ENCODE results near the gene TUBA4B. TPM values are rescaled to one million over a fixed set of nuclear protein-coding genes. Genes with fewer than 3 reads are reported as not detected.
"Not testable (repeated sequence)": the region's sequence is repeated elsewhere in the genome, so short reads cannot be mapped to it uniquely, and the experiment has no call there.

Gene TUBA4B
- total RNA-seq, 1 donor from 2014 or later = not detected

DNA sequence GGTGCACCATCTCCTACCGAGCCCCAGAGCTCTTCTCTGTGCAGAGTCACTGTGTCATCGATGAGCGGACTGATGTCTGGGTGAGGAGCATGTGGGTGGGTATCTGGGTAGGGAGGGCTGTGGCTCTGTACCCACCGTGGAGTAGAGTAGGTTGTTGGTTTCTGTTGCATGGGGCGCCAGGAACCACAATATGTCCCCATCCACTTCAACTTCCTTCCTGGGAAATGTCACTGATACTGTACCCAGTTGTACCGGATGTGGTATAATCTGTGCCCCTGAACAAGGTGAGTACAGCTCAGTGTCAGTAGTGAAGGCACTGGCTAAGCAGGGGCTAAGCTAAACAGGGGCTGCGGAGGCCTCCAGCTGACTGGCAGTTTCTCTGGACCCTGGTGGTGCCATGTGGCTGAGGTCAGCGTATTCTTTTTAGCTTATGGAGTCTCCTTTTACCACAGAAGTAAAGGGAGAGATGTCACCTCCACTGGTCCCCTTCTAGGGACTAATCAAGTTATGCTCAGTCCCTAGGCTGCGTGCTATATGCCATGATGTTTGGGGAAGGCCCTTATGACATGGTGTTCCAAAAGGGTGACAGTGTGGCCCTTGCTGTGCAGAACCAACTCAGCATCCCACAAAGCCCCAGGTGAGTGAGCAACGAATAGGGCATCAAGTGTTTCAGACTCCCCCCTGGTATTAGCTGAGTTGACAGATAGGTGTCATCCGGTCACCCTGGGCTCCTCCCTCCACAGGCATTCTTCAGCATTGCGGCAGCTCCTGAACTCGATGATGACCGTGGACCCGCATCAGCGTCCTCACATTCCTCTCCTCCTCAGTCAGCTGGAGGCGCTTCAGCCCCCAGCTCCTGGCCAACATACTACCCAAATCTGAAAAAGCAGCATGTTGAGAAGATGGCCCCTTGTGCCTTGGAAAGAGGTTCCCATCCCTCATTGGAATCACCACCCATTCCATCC is 5.1 kb upstream of the TUBA4B start:
- DNase-seq (ENCODE audit: low read depth in 2 of 2) = no peak

DNA sequence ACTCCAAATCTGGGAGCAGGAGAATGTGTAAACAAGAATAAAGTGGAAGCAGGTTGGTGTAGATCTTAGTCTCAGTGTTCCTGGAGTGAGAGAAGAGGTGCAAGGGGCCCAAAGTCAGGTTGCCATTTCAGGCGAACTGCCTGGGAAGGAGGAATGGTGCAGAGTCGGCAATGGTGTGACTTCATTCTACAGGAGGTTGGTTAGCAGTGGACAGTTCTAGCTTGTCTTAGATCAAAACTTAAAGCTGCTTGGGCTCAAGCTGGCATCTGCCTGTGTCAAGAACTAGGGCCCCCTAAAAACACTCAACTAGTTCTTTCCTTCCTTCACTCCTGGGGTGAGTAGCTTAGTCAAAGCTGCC is 4.2 kb upstream of the TUBA4B start:
- no peak for DNase-seq (ENCODE audit: low read depth in 2 of 2)

DNA sequence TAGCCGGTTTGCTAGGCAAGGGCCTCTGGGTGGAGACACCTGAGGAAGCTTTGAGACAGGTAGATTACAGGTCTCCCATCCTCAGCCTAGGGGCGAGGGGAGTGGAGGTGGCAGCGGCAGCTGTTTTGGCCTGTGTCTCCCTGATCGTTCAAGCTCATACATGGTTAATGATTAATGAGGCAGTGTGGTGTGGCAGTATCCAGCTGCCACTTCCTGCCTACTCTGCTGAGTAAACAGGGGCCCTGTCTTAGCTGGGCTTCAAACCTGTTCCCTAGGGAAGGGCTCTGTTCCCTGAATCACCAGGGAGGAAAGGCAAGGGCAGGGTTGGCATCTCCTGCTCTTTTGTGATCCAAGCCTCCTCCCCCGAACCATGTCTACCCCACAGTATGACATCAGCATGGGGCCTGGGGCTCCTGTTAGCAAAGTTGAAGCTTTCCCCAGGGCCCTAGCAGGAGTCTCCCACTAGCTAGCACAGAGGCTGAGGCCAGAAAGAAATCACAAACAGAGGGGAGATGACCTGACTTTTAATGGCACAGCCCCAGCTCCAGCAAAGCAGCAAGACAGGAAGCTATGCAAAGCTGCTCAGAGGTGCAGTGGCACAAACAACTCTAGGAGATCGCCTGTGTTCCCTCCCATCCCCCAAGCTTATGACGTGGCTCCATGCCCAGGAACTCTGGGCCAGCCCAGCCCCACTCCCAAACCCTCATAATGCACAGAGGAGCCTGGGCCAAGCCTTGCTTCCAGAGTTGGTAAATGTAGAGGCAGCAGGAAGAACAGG is 3.7 kb upstream of the TUBA4B start:
- DNase-seq (ENCODE audit: low read depth in 2 of 2) = peak; percentile 29 to 83

DNA sequence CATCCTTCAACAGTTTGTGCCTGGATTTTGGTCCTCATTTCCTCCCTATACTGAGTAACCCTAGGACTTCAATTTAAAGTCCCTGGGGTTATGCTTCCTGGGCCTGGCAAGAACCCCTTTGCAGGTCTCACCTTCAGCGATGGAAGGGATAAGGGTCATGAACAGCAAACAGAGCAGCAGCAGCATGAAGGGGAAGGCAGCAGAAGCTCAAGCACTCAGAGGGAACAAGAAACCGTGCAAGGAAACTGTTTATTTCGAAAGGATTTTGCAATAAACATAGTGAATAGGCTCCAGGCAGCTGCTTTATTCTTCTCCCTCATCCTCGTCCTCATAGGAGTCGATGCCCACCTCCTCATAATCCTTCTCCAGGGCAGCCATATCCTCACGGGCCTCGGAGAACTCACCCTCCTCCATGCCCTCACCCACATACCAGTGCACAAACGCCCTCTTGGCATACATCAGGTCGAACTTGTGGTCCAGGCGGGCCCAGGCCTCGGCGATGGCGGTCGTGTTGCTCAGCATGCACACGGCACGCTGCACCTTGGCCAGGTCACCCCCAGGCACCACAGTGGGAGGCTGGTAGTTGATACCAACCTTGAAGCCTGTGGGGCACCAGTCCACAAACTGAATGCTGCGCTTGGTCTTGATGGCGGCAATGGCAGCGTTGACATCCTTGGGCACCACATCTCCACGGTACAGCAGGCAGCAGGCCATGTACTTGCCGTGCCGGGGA is 2.8 kb upstream of the TUBA4B start:
- DNase-seq (ENCODE audit: low read depth in 2 of 2) = no peak

DNA sequence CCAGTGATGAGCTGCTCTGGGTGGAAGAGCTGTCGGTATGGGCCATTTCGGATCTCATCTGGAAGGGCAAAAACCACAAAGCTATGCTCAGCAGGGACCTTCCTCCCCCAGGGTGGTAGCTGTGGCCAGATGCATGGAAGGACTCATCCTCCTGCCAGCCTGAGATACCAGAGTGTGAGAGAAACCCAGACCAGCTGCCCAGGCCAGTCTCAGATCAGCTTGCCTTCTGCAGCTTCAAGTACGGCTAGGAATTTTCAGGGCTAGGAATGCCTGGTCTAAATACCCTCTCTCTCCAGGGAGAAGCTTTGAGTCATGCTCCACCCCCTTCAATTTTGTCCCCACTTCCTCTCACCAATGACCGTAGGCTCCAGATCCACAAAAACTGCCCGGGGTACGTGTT is 1.4 kb upstream of the TUBA4B start:
- no peak for DNase-seq (ENCODE audit: low read depth in 2 of 2)

DNA sequence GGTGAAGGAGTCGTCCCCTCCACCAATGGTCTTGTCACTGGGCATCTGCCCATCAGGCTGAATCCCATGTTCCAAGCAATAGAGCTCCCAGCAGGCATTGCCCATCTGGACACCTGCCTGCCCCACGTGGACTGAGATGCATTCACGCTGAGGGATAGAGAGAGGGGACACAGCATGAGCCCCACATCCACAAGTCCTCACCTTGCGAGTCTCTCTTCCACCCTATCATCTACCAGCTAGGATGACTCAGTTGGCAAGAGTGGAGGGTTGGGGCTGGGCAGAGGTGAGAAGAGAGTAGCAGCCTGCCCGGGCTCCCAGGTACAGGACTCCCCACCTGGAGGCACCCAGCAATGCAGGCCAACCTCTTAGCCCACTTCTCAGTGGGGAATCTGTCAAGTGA is 959 bp upstream of the TUBA4B start:
- DNase-seq (ENCODE audit: low read depth in 2 of 2) = no peak

DNA sequence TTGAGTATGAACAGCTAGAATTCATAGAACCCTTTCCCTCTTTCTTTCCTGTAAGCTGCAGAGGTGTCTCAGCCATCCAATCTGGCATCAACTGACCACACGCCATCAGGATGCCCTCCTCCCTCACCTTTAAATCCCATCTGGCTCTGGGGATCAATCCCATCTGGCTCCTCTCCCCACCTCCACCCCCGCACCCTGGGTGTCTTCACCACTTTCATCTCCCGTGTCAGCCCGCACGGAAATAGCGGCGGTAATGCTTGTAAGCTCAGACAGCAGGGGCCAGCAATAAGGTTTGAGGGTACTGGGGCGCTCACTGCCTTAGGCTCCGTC is 508 bp upstream of the TUBA4B start:
- DNase-seq (ENCODE audit: low read depth in 2 of 2) = no peak

DNA sequence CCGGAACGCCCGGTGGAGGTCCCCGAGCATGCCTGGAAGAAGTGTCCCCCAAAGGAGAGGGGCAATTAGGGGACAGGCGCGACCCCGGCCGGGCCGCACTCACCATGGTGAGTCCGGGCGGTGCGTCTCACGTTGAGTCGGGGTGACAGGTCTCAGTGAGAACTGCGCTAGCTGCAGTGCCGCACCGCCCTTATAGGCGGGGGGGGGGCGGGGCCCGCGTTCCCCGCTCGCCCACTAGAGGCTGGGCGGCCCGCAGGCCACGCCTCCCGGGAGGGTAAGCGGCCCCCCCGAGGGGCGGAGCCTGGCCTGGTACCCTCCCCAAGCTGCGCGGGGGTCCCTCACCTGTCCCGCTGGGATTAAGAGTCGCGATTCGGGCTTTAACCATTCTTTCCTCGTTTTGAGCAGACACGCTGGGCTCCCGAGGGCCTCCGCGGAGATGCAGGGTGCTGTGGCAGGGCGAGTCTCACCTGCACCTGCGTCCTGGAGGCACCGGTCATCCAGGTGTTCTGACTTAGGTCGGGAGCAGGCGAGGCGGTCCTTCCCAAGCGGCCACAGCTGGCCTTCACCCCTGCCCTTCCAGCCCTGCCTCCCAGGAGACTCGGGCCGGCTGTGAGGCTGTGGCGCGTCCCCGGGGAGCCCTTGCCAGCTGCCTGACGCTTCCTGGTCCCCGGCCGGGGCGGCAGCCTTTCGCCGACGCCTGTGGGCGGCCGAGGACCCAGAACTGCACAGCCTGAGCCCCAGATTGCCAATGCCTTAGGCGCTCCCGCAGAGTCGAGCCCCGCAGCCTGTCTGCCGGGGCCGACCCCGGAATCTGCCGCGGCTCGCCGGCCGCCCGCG is 928 bp downstream of the TUBA4B start, which contains the start of gene TUBA4A:
TUBA4A (minus strand) TSS at position 166 of the 837 bp plus-strand sequence; CDS start at position 106, 60 bp downstream.
- DNase-seq (ENCODE audit: low read depth in 2 of 2) = peak in 1 of 2 donors; percentile 78

DNA sequence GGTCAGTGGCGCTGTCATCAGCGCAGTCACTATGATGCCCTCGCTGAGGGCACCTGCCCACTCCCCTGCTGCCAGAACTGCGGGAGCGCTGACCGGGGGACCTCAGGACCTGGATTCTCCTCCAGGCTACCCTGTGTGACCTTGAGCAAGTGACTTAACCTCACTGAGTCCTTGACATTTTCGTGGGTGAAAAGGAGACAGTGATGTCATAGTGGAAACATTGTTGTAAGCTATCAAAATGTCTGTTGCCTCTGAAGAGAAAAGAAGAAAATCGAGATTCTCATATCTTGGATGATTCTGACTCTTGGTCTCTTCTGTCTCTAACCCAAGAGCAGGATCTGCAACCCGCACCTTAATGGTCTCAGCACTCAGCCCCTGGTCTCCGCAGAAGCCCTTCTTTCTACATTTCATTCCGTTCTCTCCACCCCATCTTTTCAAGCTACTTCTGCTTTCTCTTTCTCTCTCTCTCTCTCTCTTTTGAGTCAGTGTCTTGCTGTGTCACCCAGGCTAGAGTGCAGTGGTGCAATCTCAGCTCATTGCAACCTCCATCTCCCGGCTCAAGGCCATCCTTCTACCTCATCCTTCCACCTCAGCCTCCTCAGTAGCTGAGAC is 1.7 kb downstream of the TUBA4B start:
- DNase-seq (ENCODE audit: low read depth in 2 of 2) = no peak

DNA sequence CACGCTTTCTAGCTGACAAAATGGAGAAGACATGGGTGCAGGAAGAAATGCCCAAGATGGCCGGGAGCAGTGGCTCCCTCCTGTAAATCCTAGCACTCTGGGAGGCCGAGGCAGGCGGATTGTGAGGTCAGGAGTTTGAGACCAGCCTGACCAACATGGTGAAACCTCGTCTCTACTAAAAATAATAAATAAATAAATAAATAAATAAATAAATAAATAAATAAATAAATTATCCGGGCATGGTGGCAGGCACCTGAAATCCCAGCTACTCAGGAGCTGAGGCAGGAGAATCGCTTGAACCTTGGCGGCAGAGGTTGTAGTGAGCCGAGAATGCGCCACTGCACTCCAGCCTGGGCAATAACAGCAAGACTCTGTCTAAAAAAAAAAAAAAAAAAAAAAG is 5.9 kb downstream of the TUBA4B start:
- not testable (repeated sequence) for DNase-seq (ENCODE audit: low read depth in 2 of 2)

DNA sequence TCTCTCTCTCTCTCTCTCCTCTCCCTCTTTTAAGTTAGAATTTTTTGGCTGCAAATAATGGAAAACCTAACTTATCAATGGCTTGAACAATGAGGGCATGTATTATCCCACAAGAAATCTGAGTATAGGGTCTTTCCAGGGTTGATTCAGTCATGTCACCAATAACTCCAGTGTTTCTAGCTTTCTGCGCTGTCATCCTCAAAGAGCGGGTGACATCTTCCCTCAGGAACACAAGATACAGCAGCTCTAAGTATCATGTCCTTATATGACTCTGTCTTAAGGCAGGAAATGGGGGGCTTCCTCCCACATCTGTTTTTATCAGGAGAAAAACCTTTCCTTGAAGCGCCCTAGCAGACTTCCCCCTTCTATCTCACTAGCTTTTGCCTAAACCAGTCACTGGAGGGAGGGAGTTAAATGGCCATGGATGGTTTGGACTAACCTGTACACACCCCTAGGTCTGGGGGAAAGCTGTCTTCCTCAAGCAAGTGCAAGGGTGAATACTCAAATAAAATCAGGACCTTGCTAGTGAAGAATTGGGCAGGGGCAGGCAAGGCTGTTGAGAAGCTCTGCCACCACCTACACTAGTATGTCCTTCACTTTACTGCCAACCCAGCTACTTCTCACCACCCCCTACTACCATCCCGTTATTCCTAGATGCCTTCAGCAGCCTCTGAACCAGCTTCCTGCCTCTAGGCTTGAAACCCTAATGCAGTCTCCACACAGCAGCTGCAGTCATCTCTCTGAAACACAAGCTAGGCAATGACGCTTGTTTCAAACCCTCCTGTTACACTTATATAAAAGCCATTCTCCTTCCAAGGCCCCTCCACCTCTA is 8.2 kb downstream of the TUBA4B start:
- no peak for DNase-seq (ENCODE audit: low read depth in 2 of 2)

DNA sequence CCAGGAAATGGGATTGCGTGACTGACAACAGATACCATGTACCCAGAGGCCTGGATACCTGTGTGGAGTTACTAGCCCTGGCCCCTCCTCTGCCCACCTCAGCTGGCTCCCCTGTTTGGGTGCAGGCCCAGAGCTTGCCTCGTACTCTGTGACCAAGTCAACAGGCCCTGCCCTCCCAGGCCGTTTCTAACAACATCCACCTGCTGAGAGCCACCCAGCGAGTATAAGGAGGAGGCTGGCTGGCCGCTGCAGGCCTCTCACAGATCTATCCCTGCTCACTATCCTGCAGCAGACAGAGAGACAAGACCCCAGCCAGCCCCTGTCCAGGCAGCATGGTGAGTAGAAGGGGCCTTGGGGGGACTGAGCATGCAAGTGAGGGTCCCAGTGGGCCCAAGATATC is 13.2 kb downstream of the TUBA4B start:
- no peak for DNase-seq (ENCODE audit: low read depth in 2 of 2)

DNA sequence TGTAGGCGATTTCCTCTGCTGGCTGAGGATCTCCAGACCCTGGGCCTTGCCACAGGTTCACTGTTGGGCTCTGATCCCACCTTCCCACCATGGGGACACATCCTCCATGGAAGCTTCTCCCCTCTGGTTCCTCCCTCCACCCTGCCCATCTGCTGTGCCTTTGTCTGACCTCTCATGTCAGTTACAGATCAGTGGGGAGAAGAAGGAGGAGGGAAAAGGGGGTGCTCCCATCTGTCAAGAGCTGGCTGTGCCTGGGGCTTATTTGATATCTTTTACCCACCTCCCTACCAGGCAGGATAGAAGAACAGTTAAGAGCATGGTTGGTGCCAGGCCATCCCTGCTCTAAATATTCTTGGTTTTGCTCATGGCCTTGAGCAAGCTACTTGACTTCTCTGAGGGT is 13.8 kb downstream of the TUBA4B start:
- DNase-seq (ENCODE audit: low read depth in 2 of 2) = no peak

DNA sequence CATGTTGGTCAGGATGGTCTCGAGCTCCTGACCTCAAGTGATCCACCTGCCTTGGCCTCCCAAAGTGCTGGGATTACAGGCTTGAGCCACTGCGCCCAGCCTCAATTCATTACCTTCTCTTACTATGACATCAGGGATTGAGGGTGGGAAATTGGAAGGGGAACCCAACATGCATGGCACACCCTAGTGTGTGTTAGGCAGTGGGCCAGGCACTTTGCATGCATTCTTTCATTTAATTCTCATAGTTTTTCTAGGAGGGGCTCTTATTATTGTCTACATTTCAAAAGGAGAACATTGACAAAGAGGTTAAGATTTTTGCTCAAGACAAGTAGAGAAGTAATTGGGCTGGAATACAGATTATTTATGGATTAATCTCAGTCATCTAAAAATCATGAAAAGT is 15.3 kb downstream of the TUBA4B start:
- DNase-seq (ENCODE audit: low read depth in 2 of 2) = no peak

DNA sequence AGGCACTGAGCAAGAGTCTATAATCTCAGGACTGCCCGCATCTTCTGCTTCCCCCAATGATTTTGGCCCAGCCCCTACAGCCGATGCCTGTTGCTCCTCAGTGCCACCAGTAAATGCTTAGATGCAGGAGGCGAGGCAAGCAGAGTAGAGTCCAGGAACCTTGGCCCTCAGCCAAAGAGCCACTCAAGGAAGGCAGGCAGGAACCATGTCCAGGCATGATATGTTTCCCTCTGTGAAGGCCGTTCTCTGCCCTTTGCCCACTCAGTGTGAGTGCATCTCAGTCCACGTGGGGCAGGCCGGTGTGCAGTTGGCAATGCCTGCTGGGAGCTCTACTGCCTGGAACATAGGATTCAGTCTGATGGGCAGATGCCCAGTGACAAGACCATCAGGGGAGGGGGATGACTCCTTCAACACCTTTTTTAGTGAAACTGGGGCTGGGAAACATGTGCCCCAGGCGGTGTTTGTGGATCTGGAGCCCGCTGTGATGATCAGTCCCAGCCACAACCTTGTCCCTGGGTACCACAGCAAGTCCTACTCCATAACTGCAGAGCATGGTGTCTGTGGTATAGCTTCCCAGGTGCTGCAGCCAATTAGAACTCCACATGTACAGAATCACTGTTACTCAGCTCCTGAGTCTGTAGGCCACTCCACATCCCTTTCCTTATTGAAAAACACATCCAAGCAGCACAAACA is 16.5 kb downstream of the TUBA4B start:
- no peak for DNase-seq (ENCODE audit: low read depth in 2 of 2)

DNA sequence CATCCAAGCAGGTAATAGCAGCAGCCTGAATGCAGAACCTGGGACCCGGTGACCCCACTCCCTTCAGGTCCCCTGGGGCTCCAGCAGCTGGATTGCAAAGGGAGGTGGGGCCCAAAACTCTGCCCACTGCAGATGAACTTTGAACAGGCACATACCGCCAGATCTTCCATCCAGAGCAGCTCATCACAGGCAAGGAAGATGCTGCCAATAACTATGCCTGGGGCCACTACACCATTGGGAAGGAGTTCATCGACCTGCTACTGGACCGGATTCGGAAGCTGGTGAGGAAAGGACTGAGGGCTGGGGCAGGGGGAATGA is 17.0 kb downstream of the TUBA4B start:
- DNase-seq (ENCODE audit: low read depth in 2 of 2) = no peak

DNA sequence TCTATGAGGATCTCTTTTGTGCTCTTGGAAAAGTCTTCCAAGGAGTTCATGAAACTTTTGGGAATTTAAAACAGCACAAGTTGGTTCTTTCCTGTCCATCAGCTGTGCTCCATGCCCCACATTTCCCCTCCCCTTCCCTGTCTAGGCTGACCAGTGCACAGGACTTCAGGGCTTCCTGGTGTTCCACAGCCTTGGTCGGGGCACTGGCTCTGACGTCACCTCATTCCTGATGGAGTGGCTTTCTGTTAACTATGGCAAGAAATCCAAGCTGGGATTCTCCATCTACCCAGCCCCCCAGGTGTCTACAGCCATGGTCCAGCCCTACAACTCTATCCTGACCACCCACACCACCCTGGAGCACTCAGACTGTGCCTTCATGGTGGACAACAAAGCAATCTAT is 18.0 kb downstream of the TUBA4B start:
- no peak for DNase-seq (ENCODE audit: low read depth in 2 of 2)

DNA sequence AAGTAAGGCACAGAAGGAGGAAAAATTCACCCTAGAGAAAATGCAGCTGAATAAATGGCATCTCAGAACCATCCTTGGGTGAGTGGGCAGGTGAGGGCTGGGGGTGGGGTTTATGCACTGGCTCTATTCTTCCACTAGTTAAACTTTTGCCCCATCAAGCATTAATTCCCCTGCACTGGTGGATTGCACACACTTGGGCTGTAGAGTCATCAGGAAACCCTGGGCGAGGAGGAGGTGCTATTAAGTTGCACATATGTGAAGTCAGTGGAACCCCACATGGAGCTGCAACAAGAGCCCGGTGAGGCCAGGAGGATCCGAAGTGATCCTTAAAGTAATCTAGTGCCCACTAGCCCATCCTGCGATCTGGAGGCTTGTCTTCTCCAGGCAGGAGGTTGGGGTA is 19.3 kb downstream of the TUBA4B start:
- no peak for DNase-seq (ENCODE audit: low read depth in 2 of 2)

DNA sequence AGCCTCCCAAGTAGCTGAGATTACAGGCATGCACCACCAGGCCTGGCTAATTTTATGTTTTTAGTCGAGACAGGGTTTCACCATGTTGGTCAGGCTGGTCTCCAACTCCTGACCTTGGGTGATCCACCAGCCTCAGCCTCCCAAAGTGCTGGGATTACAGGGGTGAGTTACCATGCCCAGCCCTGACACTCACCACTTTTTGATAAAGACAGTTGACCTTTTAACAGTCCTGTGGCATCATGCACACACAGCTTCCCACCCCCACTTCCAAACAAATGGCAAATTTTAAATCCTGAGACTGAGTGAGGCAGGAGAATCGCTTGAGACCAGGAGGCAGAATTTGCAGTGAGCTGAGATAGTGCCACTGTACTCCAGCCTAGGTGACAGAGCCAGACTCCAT is 20.0 kb downstream of the TUBA4B start:
- DNase-seq (ENCODE audit: low read depth in 2 of 2) = no peak
